Esophagus squamous epithelium (tissue), 5 donors: ENCODE data around the gene MNX1. TPM values are rescaled to one million over a fixed set of nuclear protein-coding genes. Genes with fewer than 3 reads are reported as not detected.

Experiments used
- DNase-seq: peaks from one replicate; lab custom pipeline; 2025; lab: John Stamatoyannopoulos, UW
- H3K27ac ChIP-seq, 4 donors: fragments of 200-600 bp; sonication (generic); one replicate each; pipeline ENCODE4 v1.5.1; 2016 to 2019; ENCODE audit warnings: mild to moderate bottlenecking in 1 of 4
- H3K27me3 ChIP-seq, 4 donors: fragments of 200-600 bp; sonication (generic); 1 replicate in 3 of 4; 2 replicates in 1 of 4; pipeline versions ENCODE4 v1.5.1 to v1.6.0; 2017 to 2021; ENCODE audit warnings: antibody characterized with exemption in 1 of 4
- H3K36me3 ChIP-seq, 3 donors: fragments of 200-600 bp; sonication (generic); one replicate each; pipeline ENCODE4 v1.5.1; 2016 to 2019
- H3K4me1 ChIP-seq, 3 donors: fragments of 200-600 bp; sonication (generic); one replicate each; pipeline ENCODE4 v1.5.1; 2017 to 2019
- H3K4me3 ChIP-seq, 4 donors: fragments of 200-600 bp; sonication (generic); 1 replicate in 3 of 4; 2 replicates in 1 of 4; pipeline ENCODE4 v1.5.1; 2016 to 2019; ENCODE audit warnings: mild to moderate bottlenecking in 2 of 4, moderate library complexity in 1 of 4
- H3K9me3 ChIP-seq, 3 donors: fragments of 200-600 bp; sonication (generic); one replicate each; pipeline ENCODE4 v1.5.1; 2016 to 2019
- CTCF ChIP-seq, 6 experiments: fragments of 450-650 bp in 4 of 6; fragments of 200-600 bp in 2 of 6; sonication (generic) in 2 of 6; IDR thresholded peaks; one replicate each; pipeline ENCODE4 v1.5.1; 2016 to 2019; ENCODE audit warnings: antibody characterized with exemption in 6 of 6, mild to moderate bottlenecking in 4 of 6, moderate library complexity in 4 of 6
- POLR2A ChIP-seq, 4 donors: fragments of 450-650 bp; IDR thresholded peaks; one replicate each; pipeline ENCODE4 v1.6.1; 2017; ENCODE audit warnings: antibody characterized with exemption in 4 of 4, mild to moderate bottlenecking in 4 of 4, moderate library complexity in 3 of 4
- WGBS, 2 donors: methylation state at CpG; one replicate each; pipeline ENCODE4 v1.1.5; 2018; 5-methylcytosine and 5-hydroxymethylcytosine counted together
- intact Hi-C: fragments of 100-400 bp; cut with DNase I; formaldehyde crosslinking; loops from one replicate; pipeline ENCODE4 v1.15.0; 2022
- total RNA-seq, 4 donors: library from RNA; depleted of rRNA; stranded (reverse); fragments of >200 nt; gene quantifications; one replicate each; pipeline ENCODE4 v1.1.0, GENCODE V29; 2016
- donor health status: DM: yes; HTN: yes; CAD: no.

MNX1 gene
- total RNA-seq, 4 donors from 2014 or later, result 0.47 to 1.1 TPM; not detected in 2

- peaks cover 15 to 66% (median 42%) of the 10 kb centered on the region in 3 donors for H3K4me1 ChIP-seq
These were observed 7.1 kb downstream of the MNX1 start for GRCh38 chr7:157003445-157003755.

GRCh38 chr7:157002819-157003421 lies 7.5 kb downstream of the MNX1 start:
- DNase-seq, result no peak
- peaks cover 15 to 66% (median 42%) of the 10 kb centered on the region in 3 donors for H3K4me1 ChIP-seq
- TF ChIP-seq CTCF (IDR thresholded peaks at IDR 0.05) (no peak), POLR2A (IDR thresholded peaks at IDR 0.05) (no peak)
- no peaks in the 10 kb centered on the region for H3K9me3 ChIP-seq
- no peak overlapping the region for H3K27ac ChIP-seq
- no peak overlapping the region for H3K4me3 ChIP-seq
- no peaks in the 10 kb centered on the region for H3K36me3 ChIP-seq
- WGBS, 2 donors, result 11 to 18% methylated on average over 5 to 20 of the region's 47 CpGs
- intact Hi-C loops, result no loop called here
- peaks cover 26 to 100% (median 54%) of the 10 kb centered on the region in 4 donors for H3K27me3 ChIP-seq

More at GRCh38 chr7:157003445-157003755, 7.1 kb downstream of the MNX1 start:
- H3K4me3 ChIP-seq, result no peak overlapping the region
- H3K27me3 ChIP-seq, result peaks cover 26 to 100% (median 57%) of the 10 kb centered on the region in 4 donors
- H3K9me3 ChIP-seq, result no peaks in the 10 kb centered on the region
- WGBS, 2 donors, result 10 to 20% methylated on average over 1 to 5 of the region's 6 CpGs
- DNase-seq, result no peak
- TF ChIP-seq CTCF (IDR thresholded peaks at IDR 0.05), result no peak
- no peak for TF ChIP-seq POLR2A (IDR thresholded peaks at IDR 0.05)
- no peak overlapping the region for H3K27ac ChIP-seq
- intact Hi-C loops, result no loop called here
- no peaks in the 10 kb centered on the region for H3K36me3 ChIP-seq

- intact Hi-C loops, result no loop called here
- H3K27ac ChIP-seq, result no peak overlapping the region
- peaks cover 15 to 66% (median 42%) of the 10 kb centered on the region in 3 donors for H3K4me1 ChIP-seq
- H3K36me3 ChIP-seq, result no peaks in the 10 kb centered on the region
- no peaks in the 10 kb centered on the region for H3K9me3 ChIP-seq
- H3K4me3 ChIP-seq, result no peak overlapping the region
- TF ChIP-seq POLR2A (IDR thresholded peaks at IDR 0.05), result no peak
- no peak for TF ChIP-seq CTCF (IDR thresholded peaks at IDR 0.05)
- WGBS, 2 donors, result 14 to 28% methylated on average over 12 to 19 of the region's 32 CpGs
- peaks cover 26 to 100% (median 50%) of the 10 kb centered on the region in 4 donors for H3K27me3 ChIP-seq
- no peak for DNase-seq
These were observed 8.3 kb downstream of the MNX1 start for GRCh38 chr7:157001920-157002818.

GRCh38 chr7:157000741-157001653 lies 9.5 kb downstream of the MNX1 start:
- TF ChIP-seq POLR2A (IDR thresholded peaks at IDR 0.05) (no peak), CTCF (IDR thresholded peaks at IDR 0.05) (no peak)
- intact Hi-C loops, result no loop called here
- no peak for DNase-seq
- Histone ChIP-seq H3K4me1 (peaks cover 15 to 63% (median 42%) of the 10 kb centered on the region in 3 donors), H3K4me3 (peak overlapping the region in 3 of 4 donors; percentile 35 to 69 (median 61)), H3K36me3 (no peaks in the 10 kb centered on the region), H3K27me3 (peaks cover 26 to 100% (median 45%) of the 10 kb centered on the region in 4 donors), H3K9me3 (no peaks in the 10 kb centered on the region), H3K27ac (no peak overlapping the region)
- WGBS, 2 donors, result 29 to 35% methylated on average over 19 to 25 of the region's 25 CpGs
